Endometrial microvascular endothelial cells (primary cell): Measurements from ENCODE around the gene IREB2. TPM values are rescaled to one million over a fixed set of nuclear protein-coding genes. Genes with fewer than 3 reads are reported as not detected.
"Not testable (repeated sequence)": the region's sequence is repeated elsewhere in the genome, so short reads cannot be mapped to it uniquely, and the experiment has no call there.

Experiments
- in situ Hi-C: cut with HindIII; loops from 2 replicates; pipeline ENCODE4 v1.10.0; 2017; ENCODE audit warnings: low sequenced_read_pairs, low pct_unique_long_range_greater_than_20kb; ENCODE audit errors: inconsistent ontology term
- total RNA-seq: library from RNA; depleted of rRNA; stranded (reverse); fragments of >200 nt; gene quantifications from one replicate; pipeline ENCODE4 v1.2.3, GENCODE V29; 2015; ENCODE audit errors: inconsistent ontology term

The IREB2 gene
- total RNA-seq, 1 donor from 2014 or later, result 18.8 TPM

GRCh38 chr15:78453447-78453846 is 15.4 kb downstream of the IREB2 start:
- in situ Hi-C loops, result no loop called here

DNA sequence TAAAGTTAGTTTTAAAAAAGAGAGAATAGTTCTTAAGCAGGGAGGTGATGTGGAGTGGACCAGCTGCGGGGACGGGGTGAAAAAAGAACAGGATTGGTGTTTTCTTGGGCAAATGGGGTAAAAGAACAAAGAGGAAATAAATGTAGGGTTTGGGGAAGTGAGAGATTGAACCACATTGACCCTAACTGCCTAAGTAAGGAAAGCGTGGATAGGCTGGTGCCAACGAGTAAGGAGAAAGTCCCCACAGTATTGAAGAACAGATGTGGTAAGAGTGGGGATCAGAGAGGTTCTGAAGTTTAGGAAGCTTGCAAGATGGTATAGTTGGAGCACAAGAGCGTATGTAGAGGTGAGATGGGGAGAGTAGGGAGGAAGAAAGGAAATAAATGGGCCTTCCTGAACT is 17.0 kb downstream of the IREB2 start:
- in situ Hi-C loops, result no loop called here

GRCh38 chr15:78455749-78456148 is 17.7 kb downstream of the IREB2 start:
- in situ Hi-C loops, result no loop called here

GRCh38 chr15:78456426-78456825 is 18.4 kb downstream of the IREB2 start:
- in situ Hi-C loops, result no loop called here

DNA sequence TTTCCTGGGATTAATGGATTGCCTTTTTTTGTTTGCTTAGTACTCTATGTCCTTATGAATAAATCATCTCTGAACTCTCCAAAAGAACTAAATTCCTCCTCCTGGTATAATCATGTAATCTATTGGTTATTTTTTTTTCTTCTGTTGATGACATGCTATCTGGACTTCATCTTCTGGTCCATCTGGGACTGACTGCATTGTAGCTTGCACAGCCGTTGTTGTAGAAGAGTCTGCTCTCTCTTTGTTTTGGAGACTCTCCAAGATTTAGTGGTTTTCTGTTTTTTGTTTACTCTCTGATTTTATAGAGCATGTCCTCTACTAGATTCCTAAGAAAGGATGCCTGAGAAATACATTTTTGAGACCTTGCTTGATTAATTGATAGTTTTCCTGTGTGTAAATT is 19.1 kb downstream of the IREB2 start:
- in situ Hi-C loops, result no loop called here

DNA sequence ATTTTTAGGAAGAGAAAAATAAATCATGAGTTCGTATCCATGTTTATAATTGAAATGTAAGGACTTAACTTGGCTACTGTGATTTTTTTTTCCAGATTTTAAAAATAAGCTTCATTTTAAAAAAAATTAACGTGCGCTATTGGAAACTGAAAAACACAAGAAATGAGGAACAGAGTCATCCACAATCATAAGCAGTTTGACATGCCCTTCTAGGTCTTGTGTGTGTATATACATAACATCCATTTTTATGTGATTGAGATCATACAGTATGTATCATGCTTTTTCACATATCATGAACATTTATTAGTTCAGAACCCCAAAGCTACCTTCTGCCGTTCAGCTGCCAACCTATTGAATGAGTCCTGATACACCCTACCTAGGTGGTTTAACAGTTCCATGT is 22.7 kb downstream of the IREB2 start:
- in situ Hi-C loops, result no loop called here

DNA sequence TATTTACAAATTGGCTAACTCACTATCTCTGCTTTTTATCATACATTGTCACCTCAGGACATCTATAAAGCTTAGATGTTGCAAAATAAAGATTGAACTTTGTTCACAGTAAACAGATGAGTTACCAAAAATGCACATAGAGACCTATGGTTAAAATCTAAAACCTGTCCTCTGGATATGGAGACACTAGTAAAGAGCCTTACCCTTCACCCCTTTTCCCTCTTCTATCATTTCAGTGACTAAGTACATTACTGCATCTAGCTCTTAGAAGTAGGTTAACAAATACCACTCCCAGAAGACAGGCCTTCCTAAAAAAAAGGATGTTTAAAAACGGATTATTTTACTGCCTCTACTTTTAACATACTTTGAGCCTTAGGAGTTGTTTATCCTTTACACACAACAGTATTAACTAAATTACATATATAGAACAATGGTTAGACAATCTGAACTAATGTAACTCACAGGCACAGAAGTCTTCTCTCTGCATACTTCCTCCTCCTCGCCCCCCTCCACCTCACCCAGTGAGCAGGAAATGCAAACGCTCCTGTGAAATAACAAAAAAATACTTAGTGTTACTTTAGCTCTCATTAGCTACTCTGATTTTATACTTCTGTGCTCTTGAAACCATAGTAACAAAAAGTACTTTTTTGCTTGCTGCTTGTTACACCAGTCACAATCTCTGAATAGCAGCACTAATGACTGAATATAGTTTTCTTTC is 23.3 kb downstream of the IREB2 start:
- in situ Hi-C loops, result no loop called here

DNA sequence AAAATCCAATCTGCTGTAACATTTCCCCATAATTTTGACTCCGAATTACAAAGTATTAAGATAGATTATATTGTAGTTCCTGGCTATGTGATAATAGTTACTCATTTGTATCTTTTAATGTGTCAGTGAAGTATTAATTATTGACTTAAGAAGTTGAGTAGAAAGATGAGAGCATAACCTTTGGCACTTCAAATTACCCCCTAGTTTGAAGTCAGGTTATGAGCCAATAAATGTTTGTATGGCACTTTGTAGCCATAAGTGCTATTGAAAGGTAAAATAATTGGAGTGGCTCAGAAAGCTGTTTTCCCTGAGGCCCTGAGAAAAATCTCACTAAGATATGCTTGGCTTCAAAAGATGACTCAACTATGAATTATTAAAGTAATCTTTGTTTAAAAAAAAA is 31.0 kb downstream of the IREB2 start:
- in situ Hi-C loops, result no loop called here

DNA sequence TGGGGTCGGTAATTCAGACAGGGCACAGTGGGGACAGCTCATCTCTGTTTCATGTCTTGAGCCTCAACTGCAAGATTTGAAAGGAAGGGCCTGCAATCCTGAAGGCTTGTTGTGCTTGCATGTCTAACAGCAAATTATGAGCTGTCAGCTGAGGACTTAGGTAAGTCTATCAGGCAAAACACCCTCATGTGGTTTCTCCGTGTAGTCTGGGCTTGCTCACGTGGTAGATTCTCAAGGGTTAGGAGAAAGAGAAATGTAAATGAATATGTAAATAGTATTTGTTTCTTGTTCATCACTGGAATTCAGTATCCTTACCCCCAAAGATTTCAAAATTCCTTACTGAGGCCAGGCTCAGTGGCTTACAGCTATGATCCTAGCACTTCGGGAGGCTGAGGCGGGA is 39.3 kb downstream of the IREB2 start:
- in situ Hi-C loops, result no loop called here

DNA sequence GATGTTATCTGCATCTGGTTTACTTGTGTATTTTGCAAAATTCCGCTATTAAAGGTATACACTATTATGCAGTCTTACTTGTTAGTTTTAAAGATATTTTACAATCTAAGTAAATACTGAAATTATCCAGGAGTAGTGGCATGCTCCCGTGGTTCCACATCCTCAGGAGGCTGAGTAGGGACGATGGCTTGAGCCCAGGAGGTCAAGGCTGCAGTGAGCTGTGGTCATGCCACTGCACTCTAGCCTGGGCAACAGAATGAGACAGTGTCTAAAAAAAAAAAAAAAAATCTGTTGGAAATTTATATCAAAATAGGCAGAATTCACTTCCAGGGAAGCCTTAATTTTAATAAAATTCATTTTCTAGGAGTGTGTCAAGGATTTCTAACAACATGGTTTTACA is 41.6 kb downstream of the IREB2 start:
- in situ Hi-C loops, result no loop called here

DNA sequence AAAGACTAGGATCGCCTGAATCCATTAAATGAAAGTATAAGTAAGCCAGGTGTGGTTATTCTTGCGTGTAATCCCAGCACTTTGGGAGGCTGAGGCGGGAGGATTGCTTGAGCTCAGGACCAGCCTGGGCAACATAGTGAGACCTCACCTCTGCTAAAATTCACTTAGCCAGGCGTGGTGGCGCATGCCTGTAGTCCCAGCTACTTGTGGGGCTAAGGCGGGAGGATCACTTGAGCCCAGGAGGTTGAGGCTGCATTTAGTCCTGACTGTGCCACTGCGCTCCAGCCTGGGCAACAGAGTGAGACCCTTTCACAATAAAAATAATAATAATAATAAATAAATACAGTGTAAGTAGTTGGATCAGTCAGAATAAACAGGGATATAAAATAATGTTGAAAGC is 43.9 kb downstream of the IREB2 start:
- in situ Hi-C loops, result no loop called here

GRCh38 chr15:78492872-78493271 is 54.9 kb downstream of the IREB2 start:
- in situ Hi-C loops, result no loop called here

DNA sequence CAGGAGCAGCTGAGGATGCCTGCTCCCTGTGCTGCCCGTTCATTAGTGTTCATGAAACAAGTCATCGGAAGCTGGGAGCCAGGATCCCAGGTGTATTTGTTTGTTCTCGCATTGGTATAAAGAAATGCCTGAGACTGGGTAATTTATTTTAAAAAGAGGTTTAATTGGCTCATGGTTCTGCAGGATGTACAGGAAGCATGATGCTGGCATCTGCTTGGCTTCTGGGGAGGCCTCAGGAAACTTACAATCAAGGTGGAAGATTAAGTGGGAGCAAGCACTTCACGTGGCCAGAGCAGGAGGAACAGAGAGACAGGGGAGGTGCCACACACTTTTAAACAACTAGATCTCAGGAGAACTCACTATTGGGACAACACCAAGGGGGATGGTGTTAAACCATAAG is 63.8 kb downstream of the IREB2 start:
- in situ Hi-C loops, result no loop called here

- in situ Hi-C loops, result no loop called here
Measured at GRCh38 chr15:78502641-78503040, 64.6 kb downstream of the IREB2 start.

GRCh38 chr15:78506971-78507830 is 69.2 kb downstream of the IREB2 start, which contains the start of gene HYKK:
Gene HYKK, plus strand, starts transcription at chr15:78507577. Its CDS starts 5,512 bp downstream, at chr15:78513089.
- in situ Hi-C loops, result no loop called here

GRCh38 chr15:78507831-78508160 is 69.8 kb downstream of the IREB2 start:
- in situ Hi-C loops, result no loop called here

- in situ Hi-C loops, result no loop called here
Measured at GRCh38 chr15:78508272-78508671, 70.3 kb downstream of the IREB2 start.

DNA sequence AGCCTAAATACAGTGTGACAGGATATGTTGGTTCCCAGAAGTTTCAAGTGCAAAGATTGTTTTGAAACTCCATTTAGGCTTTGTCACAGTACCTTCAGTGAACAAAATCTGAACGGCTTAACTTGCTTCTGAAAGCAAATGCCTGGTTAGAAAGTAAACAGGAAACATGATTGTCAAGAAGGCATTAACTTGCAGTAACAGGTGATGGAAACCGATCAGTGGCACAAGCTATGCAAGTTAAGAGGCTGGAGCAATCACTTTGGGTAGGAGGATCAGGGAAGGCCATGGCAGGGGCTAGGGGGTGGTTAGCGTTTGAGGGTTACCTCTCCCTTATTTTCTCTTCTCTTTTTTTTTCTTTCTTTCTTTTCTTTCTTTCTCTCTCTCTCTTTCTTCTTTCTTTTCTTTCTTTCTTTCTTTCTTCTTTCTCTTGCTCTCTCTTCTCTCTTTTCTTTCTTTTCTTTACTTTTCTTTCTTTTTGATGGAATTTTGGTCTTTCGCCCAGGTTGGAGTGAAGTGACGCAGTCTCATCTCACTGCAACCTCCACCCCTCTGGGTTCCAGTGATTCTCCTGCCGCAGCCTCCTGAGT is 71.8 kb downstream of the IREB2 start:
- in situ Hi-C loops, result no loop called here

DNA sequence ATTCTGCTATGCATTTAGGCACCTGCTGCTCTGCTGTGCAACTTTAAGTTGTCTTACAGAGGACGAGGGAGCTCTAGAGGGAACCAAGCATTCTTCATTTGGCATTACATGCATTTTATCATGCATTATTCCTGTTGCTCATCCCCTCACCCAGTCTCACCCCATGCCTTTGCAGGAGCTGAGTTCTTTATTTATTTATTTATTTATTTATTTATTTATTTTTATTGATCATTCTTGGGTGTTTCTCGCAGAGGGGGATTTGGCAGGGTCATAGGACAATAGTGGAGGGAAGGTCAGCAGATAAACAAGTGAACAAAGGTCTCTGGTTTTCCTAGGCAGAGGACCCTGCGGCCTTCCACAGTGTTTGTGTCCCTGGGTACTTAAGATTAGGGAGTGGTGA is 82.0 kb downstream of the IREB2 start:
- in situ Hi-C loops, result not testable (repeated sequence)

DNA sequence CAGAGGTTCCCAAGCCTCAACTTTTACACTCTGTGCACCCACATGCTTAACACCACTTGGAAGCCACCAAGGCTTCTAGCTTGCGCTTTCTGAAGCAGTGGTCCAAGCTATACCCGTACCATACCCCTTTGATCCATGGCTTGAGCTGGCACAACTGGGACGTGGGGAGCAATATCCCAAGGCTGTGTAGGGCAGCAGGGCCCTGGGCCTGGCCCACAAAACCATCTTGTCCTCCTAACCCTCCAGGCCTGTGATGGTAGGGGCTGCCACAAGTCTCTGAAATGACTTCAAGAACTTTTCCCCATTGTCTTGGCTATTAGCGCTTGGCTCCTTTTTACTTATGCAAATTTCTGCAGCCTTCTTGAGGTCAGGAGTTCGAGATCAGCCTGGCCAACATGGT is 86.2 kb downstream of the IREB2 start:
- in situ Hi-C loops, result no loop called here
